Breast epithelium (tissue), 3 donors: ENCODE results near the gene CCDC15.

Source experiments
- CTCF ChIP-seq, 3 donors: fragments of 450-650 bp; IDR thresholded peaks; one replicate each; pipeline ENCODE4 v1.5.1; 2016 to 2017; ENCODE audit warnings: antibody characterized with exemption in 3 of 3, mild to moderate bottlenecking in 3 of 3, moderate library complexity in 3 of 3
- POLR2A ChIP-seq: fragments of 450-650 bp; IDR thresholded peaks from one replicate; pipeline ENCODE4 v1.6.1; 2016; ENCODE audit warnings: antibody characterized with exemption, mild to moderate bottlenecking, moderate library complexity
- POLR2AphosphoS5 ChIP-seq, 3 donors: sonication (generic); formaldehyde crosslinking; IDR thresholded peaks; one replicate each; pipeline ENCODE4 v1.6.1; 2017; ENCODE audit warnings: antibody characterized with exemption in 3 of 3

- TF ChIP-seq POLR2AphosphoS5 (IDR thresholded peaks at IDR 0.05) (no peak), CTCF (IDR thresholded peaks at IDR 0.05) (no peak), POLR2A (no peak)
Measured at GRCh38 chr11:124987096-124987495, 33.1 kb downstream of the CCDC15 start.
